NB4 (cell line): ENCODE results near the gene TSPAN18.
A peak's percentile ranks its signal among the peaks of the same experiment; 100 is the strongest.

ENCODE experiments used
- DNase-seq: peaks from one replicate; pipeline ENCODE4 v3.0.0; 2010; ENCODE audit warnings: low read depth
- H3K4me3 ChIP-seq: one replicate; pipeline ENCODE4 v1.5.1; 2011; ENCODE audit warnings: mild to moderate bottlenecking, low read depth, low read length, moderate library complexity
- CTCF ChIP-seq: IDR thresholded peaks from one replicate; pipeline ENCODE4 v1.5.1; 2012; ENCODE audit warnings: low read depth, low read length
- MAX ChIP-seq: IDR thresholded peaks from 2 replicates; pipeline ENCODE4 v1.6.1; 2011; ENCODE audit warnings: low read depth, low read length
- MYC ChIP-seq: IDR thresholded peaks from 2 replicates; pipeline ENCODE4 v1.6.1; 2011; ENCODE audit warnings: low read depth, low read length
- POLR2A ChIP-seq: IDR thresholded peaks from 2 replicates; pipeline ENCODE4 v1.6.1; 2011; ENCODE audit warnings: mild to moderate bottlenecking; ENCODE audit not compliant: insufficient read length; ENCODE audit errors: extremely low read depth

The TSPAN18 gene

GRCh38 chr11:44928816-44929215 lies 202.1 kb downstream of the TSPAN18 start:
- DNase-seq, result no peak
- H3K4me3 ChIP-seq, result no peak overlapping the region
- TF ChIP-seq MYC, result no peak
- no peak for TF ChIP-seq MAX
- no peak for TF ChIP-seq CTCF
- TF ChIP-seq POLR2A, result no peak

- no peak for TF ChIP-seq CTCF
- no peak for TF ChIP-seq MAX
- TF ChIP-seq MYC, result no peak
- TF ChIP-seq POLR2A, result no peak
- no peak overlapping the region for H3K4me3 ChIP-seq
- peak; percentile 45 for DNase-seq
These were observed 204.0 kb downstream of the TSPAN18 start for GRCh38 chr11:44930588-44931302.

GRCh38 chr11:44931466-44931865 lies 204.7 kb downstream of the TSPAN18 start:
- H3K4me3 ChIP-seq, result no peak overlapping the region
- no peak for TF ChIP-seq MAX
- TF ChIP-seq CTCF, result no peak
- no peak for TF ChIP-seq POLR2A
- no peak for TF ChIP-seq MYC
- no peak for DNase-seq

GRCh38 chr11:44934110-44934509 lies 207.3 kb downstream of the TSPAN18 start:
- TF ChIP-seq MYC (no peak), CTCF (no peak), MAX (no peak), POLR2A (no peak)
- no peak overlapping the region for H3K4me3 ChIP-seq
- no peak for DNase-seq

- no peak overlapping the region for H3K4me3 ChIP-seq
- no peak for DNase-seq
- TF ChIP-seq MAX, result no peak
- TF ChIP-seq MYC, result no peak
- TF ChIP-seq POLR2A, result no peak
- no peak for TF ChIP-seq CTCF
These were observed 208.0 kb downstream of the TSPAN18 start for GRCh38 chr11:44934735-44935250.
